Transverse colon (tissue), 4 donors: ENCODE results near the gene IL16.

ENCODE experiments used
- CTCF ChIP-seq, 5 experiments: fragments of 200-600 bp in 3 of 5; fragments of 450-650 bp in 2 of 5; sonication (generic) in 3 of 5; IDR thresholded peaks; 1 replicate in 2 of 5; 2 replicates in 3 of 5; pipeline ENCODE4 v1.5.1; 2016 to 2017; ENCODE audit warnings: antibody characterized with exemption in 5 of 5, inconsistent platforms in 3 of 5, mild to moderate bottlenecking in 2 of 5, moderate library complexity in 1 of 5
- POLR2A ChIP-seq: fragments of 450-650 bp; IDR thresholded peaks from one replicate; pipeline ENCODE4 v1.6.1; 2016; ENCODE audit warnings: antibody characterized with exemption, mild to moderate bottlenecking, moderate library complexity
- POLR2AphosphoS5 ChIP-seq, 3 donors: sonication (generic); formaldehyde crosslinking; IDR thresholded peaks; one replicate each; pipeline ENCODE4 v1.6.1; 2016; ENCODE audit warnings: antibody characterized with exemption in 3 of 3

- TF ChIP-seq POLR2AphosphoS5 (IDR thresholded peaks at IDR 0.05) (no peak), CTCF (IDR thresholded peaks at IDR 0.05) (peak; percentile 80 to 95 (median 85)), POLR2A (no peak)
Measured at GRCh38 chr15:81274931-81275707, 78.4 kb downstream of the IL16 start.
